Astrocyte (in vitro differentiated cells and primary cell): ENCODE data around the gene PRKAR1A.

Source experiments
- EZH2 ChIP-seq: IDR thresholded peaks from 2 replicates; pipeline ENCODE4 v1.6.1; 2012; ENCODE audit warnings: mild to moderate bottlenecking, low read length, inconsistent platforms; ENCODE audit not compliant: insufficient read depth
- TF ChIP-seq, protein P1 (sequence below): IDR thresholded peaks from 2 replicates; pipeline ENCODE4 v1.5.1; 2011; ENCODE audit warnings: low read depth, mild to moderate bottlenecking, inconsistent platforms, low read length, moderate library complexity; ENCODE audit not compliant: insufficient read depth

DNA sequence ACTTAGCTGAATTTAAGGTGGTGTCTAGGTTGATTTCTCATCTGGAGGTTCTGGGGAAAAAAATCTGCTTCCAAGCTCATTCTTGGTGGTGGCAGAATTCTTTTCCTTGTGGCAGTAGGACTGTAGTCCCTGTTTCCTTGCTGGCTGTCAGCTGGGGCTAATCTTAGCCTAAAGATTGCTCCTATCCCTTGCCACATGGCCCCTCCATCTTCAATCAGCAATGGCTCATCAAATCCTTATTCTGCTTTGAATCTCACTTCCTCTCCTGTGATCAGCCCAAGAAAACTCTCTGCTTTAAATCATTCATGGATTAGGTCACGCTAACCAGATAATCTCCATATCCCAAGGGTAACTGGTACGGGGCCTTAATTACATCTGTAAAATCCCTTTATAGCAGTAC is 82.3 kb downstream of the PRKAR1A start:
- TF ChIP-seq, protein P1, sequence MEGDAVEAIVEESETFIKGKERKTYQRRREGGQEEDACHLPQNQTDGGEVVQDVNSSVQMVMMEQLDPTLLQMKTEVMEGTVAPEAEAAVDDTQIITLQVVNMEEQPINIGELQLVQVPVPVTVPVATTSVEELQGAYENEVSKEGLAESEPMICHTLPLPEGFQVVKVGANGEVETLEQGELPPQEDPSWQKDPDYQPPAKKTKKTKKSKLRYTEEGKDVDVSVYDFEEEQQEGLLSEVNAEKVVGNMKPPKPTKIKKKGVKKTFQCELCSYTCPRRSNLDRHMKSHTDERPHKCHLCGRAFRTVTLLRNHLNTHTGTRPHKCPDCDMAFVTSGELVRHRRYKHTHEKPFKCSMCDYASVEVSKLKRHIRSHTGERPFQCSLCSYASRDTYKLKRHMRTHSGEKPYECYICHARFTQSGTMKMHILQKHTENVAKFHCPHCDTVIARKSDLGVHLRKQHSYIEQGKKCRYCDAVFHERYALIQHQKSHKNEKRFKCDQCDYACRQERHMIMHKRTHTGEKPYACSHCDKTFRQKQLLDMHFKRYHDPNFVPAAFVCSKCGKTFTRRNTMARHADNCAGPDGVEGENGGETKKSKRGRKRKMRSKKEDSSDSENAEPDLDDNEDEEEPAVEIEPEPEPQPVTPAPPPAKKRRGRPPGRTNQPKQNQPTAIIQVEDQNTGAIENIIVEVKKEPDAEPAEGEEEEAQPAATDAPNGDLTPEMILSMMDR = no peak
- no peak for TF ChIP-seq EZH2
